Spleen (tissue), 7 donors: ENCODE measurements around the gene ANKFY1.

Source experiments
- CTCF ChIP-seq, 11 experiments: fragments of 200-600 bp in 7 of 11; fragments of 450-650 bp in 4 of 11; sonication (generic) in 4 of 11; IDR thresholded peaks in 8 of 11; conservative IDR thresholded peaks in 3 of 11; 1 replicate in 7 of 11; 2 replicates in 4 of 11; pipeline versions ENCODE4 v1.4.0 to v1.8.0; 2016 to 2021; ENCODE audit warnings: antibody characterized with exemption in 11 of 11, inconsistent platforms in 4 of 11, mild to moderate bottlenecking in 1 of 11
- POLR2A ChIP-seq, 3 donors: fragments of 450-650 bp; IDR thresholded peaks; one replicate each; pipeline ENCODE4 v1.5.1; 2017; ENCODE audit warnings: antibody characterized with exemption in 3 of 3, mild to moderate bottlenecking in 1 of 3
- POLR2AphosphoS5 ChIP-seq, 3 donors: sonication (generic); formaldehyde crosslinking; IDR thresholded peaks; one replicate each; pipeline ENCODE4 v1.5.1; 2017; ENCODE audit warnings: antibody characterized with exemption in 3 of 3
- donor health status: DM: no; HTN: no; CAD: no; lungs with moderate emphysema.
- donor health status: DM: no; HTN: no; CAD: no.
- donor health status: DM: no; HTN: no; CAD: no.

GRCh38 chr17:4157618-4158333 lies 106.0 kb downstream of the ANKFY1 start:
- TF ChIP-seq POLR2AphosphoS5 (IDR thresholded peaks at IDR 0.05), result no peak
- TF ChIP-seq CTCF (IDR thresholded peaks at IDR 0.05 in 8 of 11, conservative IDR thresholded peaks at IDR 0.05 in 3 of 11), result no peak
- no peak for TF ChIP-seq POLR2A (IDR thresholded peaks at IDR 0.05)
